Transverse colon (tissue), 4 donors: Measurements from ENCODE around the gene TJP1. TPM values are rescaled to one million over a fixed set of nuclear protein-coding genes. Genes with fewer than 3 reads are reported as not detected.

Experiments
- DNase-seq: peaks from one replicate; pipeline ENCODE4 v3.0.0-alpha.2; 2019
- H3K27ac ChIP-seq, 4 donors: fragments of 200-600 bp; sonication (generic); 2 replicates each; pipeline ENCODE4 v1.5.1; 2016 to 2018; ENCODE audit warnings: inconsistent platforms in 4 of 4
- H3K27me3 ChIP-seq: fragments of 200-600 bp; sonication (generic); 2 replicates; pipeline ENCODE4 v1.5.1; 2017; ENCODE audit warnings: inconsistent platforms
- H3K36me3 ChIP-seq, 4 donors: fragments of 200-600 bp; sonication (generic); 2 replicates each; pipeline ENCODE4 v1.5.1; 2017 to 2019; ENCODE audit warnings: inconsistent platforms in 4 of 4
- H3K4me1 ChIP-seq, 4 donors: fragments of 200-600 bp; sonication (generic); 2 replicates each; pipeline ENCODE4 v1.5.1; 2017 to 2020; ENCODE audit warnings: inconsistent platforms in 4 of 4
- H3K4me3 ChIP-seq, 4 donors: fragments of 200-600 bp; sonication (generic); 1 replicate in 1 of 4; 2 replicates in 3 of 4; pipeline versions ENCODE4 v1.5.1 to v1.6.1; 2017 to 2019; ENCODE audit warnings: inconsistent platforms in 4 of 4
- H3K9me3 ChIP-seq, 2 donors: fragments of 200-600 bp; sonication (generic); 2 replicates each; pipeline ENCODE4 v1.5.1; 2017 to 2019; ENCODE audit warnings: inconsistent platforms in 2 of 2
- CTCF ChIP-seq, 5 experiments: fragments of 200-600 bp in 3 of 5; fragments of 450-650 bp in 2 of 5; sonication (generic) in 3 of 5; IDR thresholded peaks; 1 replicate in 2 of 5; 2 replicates in 3 of 5; pipeline ENCODE4 v1.5.1; 2016 to 2017; ENCODE audit warnings: antibody characterized with exemption in 5 of 5, inconsistent platforms in 3 of 5, mild to moderate bottlenecking in 2 of 5, moderate library complexity in 1 of 5
- EP300 ChIP-seq: sonication (generic); formaldehyde crosslinking; IDR thresholded peaks from one replicate; pipeline ENCODE4 v1.6.1; 2017; ENCODE audit warnings: antibody characterized with exemption, low read depth
- POLR2A ChIP-seq: fragments of 450-650 bp; IDR thresholded peaks from one replicate; pipeline ENCODE4 v1.6.1; 2016; ENCODE audit warnings: antibody characterized with exemption, mild to moderate bottlenecking, moderate library complexity
- POLR2AphosphoS5 ChIP-seq, 3 donors: sonication (generic); formaldehyde crosslinking; IDR thresholded peaks; one replicate each; pipeline ENCODE4 v1.6.1; 2016; ENCODE audit warnings: antibody characterized with exemption in 3 of 3
- WGBS, 2 donors: methylation state at CpG; one replicate each; pipeline ENCODE4 v1.1.5; 2018; ENCODE audit warnings: low coverage in 1 of 2; 5-methylcytosine and 5-hydroxymethylcytosine counted together
- in situ Hi-C, 4 donors: fragments of 200-750 bp; cut with MboI; loops; one replicate each; pipeline versions ENCODE4 v1.15.0 to v1.15.1; 2017; ENCODE audit warnings: low sequenced_read_pairs in 3 of 4, low pct_ligation_motif_present in 1 of 4, low pct_unique_long_range_greater_than_20kb in 1 of 4
- intact Hi-C: fragments of 100-400 bp; cut with DNase I; formaldehyde crosslinking; loops from one replicate; pipeline ENCODE4 v1.15.1; 2023; ENCODE audit warnings: low total_unique reads
- total RNA-seq, 4 donors: library from RNA; depleted of rRNA; stranded (reverse); fragments of >200 nt; gene quantifications; one replicate each; pipeline ENCODE4 v1.1.0, GENCODE V29; 2016

Gene TJP1
- total RNA-seq, 4 donors from 2014 or later: 69.9 to 119 (median 93.0) TPM

- intact Hi-C loops (no loop called here), in situ Hi-C loops (no loop called here)
- Histone ChIP-seq H3K27me3 (no peaks in the 10 kb centered on the region), H3K4me1 (peaks cover 0 to 11% (median 0%) of the 10 kb centered on the region in 4 donors), H3K27ac (no peak overlapping the region), H3K4me3 (no peak overlapping the region), H3K9me3 (no peaks in the 10 kb centered on the region), H3K36me3 (peaks cover 0 to 6% (median 0%) of the 10 kb centered on the region in 4 donors)
- TF ChIP-seq CTCF (IDR thresholded peaks at IDR 0.05) (no peak), EP300 (no peak), POLR2A (no peak), POLR2AphosphoS5 (IDR thresholded peaks at IDR 0.05) (no peak)
- 72 to 75% methylated on average over 6 of the region's 6 CpGs for WGBS, 2 donors
- DNase-seq: no peak
Observed at GRCh38 chr15:29774900-29775299, 47.4 kb downstream of the TJP1 start.

DNA sequence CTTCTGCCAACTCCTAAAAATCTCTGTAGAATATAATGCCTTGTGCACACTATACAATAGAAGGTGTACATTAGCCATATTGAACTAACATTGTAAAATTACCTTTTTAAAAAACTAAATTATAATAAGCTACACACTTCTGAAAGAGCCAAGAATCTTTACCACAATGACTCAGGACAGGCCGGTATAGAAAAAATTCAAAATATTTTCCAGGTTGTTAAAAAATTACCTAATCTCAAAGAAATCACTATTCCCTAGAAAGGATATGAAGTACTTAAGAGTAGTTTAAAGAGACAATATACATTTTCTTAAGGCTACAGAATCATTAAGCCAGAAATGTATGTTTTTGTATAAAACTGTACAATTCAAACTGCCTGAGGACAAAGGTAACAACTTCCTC lies 48.5 kb downstream of the TJP1 start:
- Histone ChIP-seq H3K9me3 (no peaks in the 10 kb centered on the region), H3K36me3 (peaks cover 0 to 17% (median 0%) of the 10 kb centered on the region in 4 donors), H3K4me1 (peaks cover 0 to 11% (median 0%) of the 10 kb centered on the region in 4 donors), H3K4me3 (no peak overlapping the region), H3K27me3 (no peaks in the 10 kb centered on the region), H3K27ac (no peak overlapping the region)
- intact Hi-C loops (no loop called here), in situ Hi-C loops (no loop called here)
- DNase-seq: no peak
- TF ChIP-seq POLR2AphosphoS5 (IDR thresholded peaks at IDR 0.05) (no peak), POLR2A (no peak), EP300 (no peak), CTCF (IDR thresholded peaks at IDR 0.05) (no peak)
- 77 to 87% methylated on average over 1 of the region's 1 CpG for WGBS, 2 donors

DNA sequence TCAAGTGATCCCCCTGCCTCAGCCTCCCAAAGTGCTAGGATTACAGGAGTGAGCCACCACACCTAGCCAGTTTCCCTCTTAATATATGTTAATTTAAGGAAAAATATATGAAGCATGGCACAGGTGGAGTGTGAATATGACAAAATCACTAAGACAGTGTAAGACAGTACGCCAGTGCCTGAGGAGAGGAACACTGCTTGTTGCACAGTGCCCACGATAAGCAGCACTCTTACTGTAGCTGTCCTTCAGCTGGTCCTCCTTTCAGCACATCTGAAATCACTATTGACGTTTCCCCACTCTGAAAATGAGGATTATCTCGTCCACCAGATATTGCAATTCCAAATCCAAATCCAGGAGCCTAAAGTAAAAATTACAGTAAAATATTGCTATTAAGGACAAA lies 49.3 kb downstream of the TJP1 start:
- WGBS, 2 donors: 84 to 86% methylated on average over 4 of the region's 4 CpGs
- DNase-seq: no peak
- in situ Hi-C loops (no loop called here), intact Hi-C loops (no loop called here)
- H3K4me1 ChIP-seq: peaks cover 0 to 11% (median 0%) of the 10 kb centered on the region in 4 donors
- peaks cover 0 to 21% (median 0%) of the 10 kb centered on the region in 4 donors for H3K36me3 ChIP-seq
- H3K27ac ChIP-seq: no peak overlapping the region
- H3K4me3 ChIP-seq: no peak overlapping the region
- H3K9me3 ChIP-seq: no peaks in the 10 kb centered on the region
- no peaks in the 10 kb centered on the region for H3K27me3 ChIP-seq
- no peak for TF ChIP-seq EP300
- TF ChIP-seq POLR2AphosphoS5 (IDR thresholded peaks at IDR 0.05): no peak
- no peak for TF ChIP-seq CTCF (IDR thresholded peaks at IDR 0.05)
- TF ChIP-seq POLR2A: no peak

- no peaks in the 10 kb centered on the region for H3K27me3 ChIP-seq
- peaks cover 0 to 21% (median 0%) of the 10 kb centered on the region in 4 donors for H3K36me3 ChIP-seq
- H3K27ac ChIP-seq: no peak overlapping the region
- TF ChIP-seq CTCF (IDR thresholded peaks at IDR 0.05) (no peak), POLR2A (no peak), EP300 (no peak), POLR2AphosphoS5 (IDR thresholded peaks at IDR 0.05) (no peak)
- DNase-seq: no peak
- H3K9me3 ChIP-seq: no peaks in the 10 kb centered on the region
- in situ Hi-C loops (no loop called here), intact Hi-C loops (no loop called here)
- H3K4me1 ChIP-seq: peaks cover 0 to 3% (median 0%) of the 10 kb centered on the region in 4 donors
- H3K4me3 ChIP-seq: no peak overlapping the region
- WGBS, 2 donors: 78 to 80% methylated on average over 2 of the region's 2 CpGs
Observed at GRCh38 chr15:29770796-29771195, 51.5 kb downstream of the TJP1 start.
